GM13976 (cell line): Measurements from ENCODE around the gene ST6GALNAC6.
A peak's percentile ranks its signal among the peaks of the same experiment; 100 is the strongest.

Experiments used
- DNase-seq: peaks from one replicate; pipeline ENCODE4 v3.0.0; 2012; ENCODE audit warnings: low spot score
- CTCF ChIP-seq: IDR thresholded peaks from 2 replicates; pipeline ENCODE4 v1.5.1; 2012; ENCODE audit warnings: borderline replicate concordance, mild to moderate bottlenecking; ENCODE audit not compliant: insufficient read depth; ENCODE audit errors: extremely low read depth, missing control alignments, control extremely low read depth
- in situ Hi-C: fragments of 300-500 bp; cut with MboI; formaldehyde crosslinking; loops from one replicate; pipeline ENCODE4 v1.12.0; 2022; ENCODE audit warnings: low sequenced_read_pairs, mixed read lengths, inconsistent platforms; ENCODE audit not compliant: unreplicated experiment

Gene ST6GALNAC6

GRCh38 chr9:127898433-127899127, 823 bp downstream of the ST6GALNAC6 start:
- in situ Hi-C loops, result no loop called here
- TF ChIP-seq CTCF, result no peak
- DNase-seq, result peak; percentile 73

- in situ Hi-C loops, result no loop called here
- DNase-seq, result peak; percentile 82
- no peak for TF ChIP-seq CTCF
Measured at GRCh38 chr9:127897193-127897692, 2.2 kb downstream of the ST6GALNAC6 start.

GRCh38 chr9:127896395-127897192, 2.8 kb downstream of the ST6GALNAC6 start:
- in situ Hi-C loops, result no loop called here
- TF ChIP-seq CTCF, result no peak

GRCh38 chr9:127895811-127896210, 3.6 kb downstream of the ST6GALNAC6 start:
- in situ Hi-C loops, result no loop called here
- no peak for DNase-seq
- no peak for TF ChIP-seq CTCF

More at GRCh38 chr9:127896395-127897192, 2.8 kb downstream of the ST6GALNAC6 start:
- DNase-seq, result no peak

DNA sequence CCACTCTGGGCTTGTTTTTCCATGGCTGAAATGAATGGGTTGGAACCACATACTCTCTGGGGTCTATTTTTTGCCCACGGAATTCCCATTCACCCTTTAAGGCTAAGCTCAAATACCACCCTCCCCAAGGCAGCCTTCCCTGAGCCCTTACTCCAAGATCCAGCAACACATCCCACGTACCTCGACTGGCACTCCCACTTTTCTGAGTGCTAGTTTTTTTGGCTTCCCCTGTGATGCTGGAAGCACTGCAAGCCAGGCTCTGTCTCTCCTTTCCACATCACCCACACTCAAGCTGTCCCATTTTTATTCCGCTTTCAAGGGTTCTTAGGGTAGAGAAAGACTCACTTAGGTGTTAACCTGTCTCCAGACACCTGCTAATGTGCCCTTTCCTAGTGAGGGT, 6.0 kb downstream of the ST6GALNAC6 start:
- in situ Hi-C loops, result no loop called here
- DNase-seq, result no peak
- no peak for TF ChIP-seq CTCF

DNA sequence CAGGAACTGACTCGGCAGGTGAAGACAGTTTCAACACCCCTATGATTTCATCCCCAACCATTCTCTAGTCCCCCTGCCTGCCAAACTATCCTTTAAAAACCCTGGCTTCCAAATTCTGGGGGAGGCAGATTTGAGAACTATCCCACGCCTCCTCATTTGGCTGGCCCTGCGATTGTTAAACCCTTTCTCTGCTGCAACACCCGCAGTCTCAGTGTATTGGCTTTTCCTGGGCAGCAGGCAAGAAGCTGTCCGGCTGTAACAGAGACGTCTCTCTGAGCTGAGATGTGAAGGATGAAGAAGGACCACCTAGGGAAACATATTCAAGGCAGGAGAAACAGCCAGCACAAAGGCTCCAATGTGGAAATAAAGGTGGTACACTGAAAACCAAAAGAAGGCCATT, 6.6 kb downstream of the ST6GALNAC6 start:
- no peak for DNase-seq
- in situ Hi-C loops, result no loop called here
- TF ChIP-seq CTCF, result no peak
